Naive B cell (primary cell): Measurements from ENCODE around the gene CTIF. TPM values are rescaled to one million over a fixed set of nuclear protein-coding genes. Genes with fewer than 3 reads are reported as not detected.

ENCODE experiments used
- ATAC-seq, 2 donors: fragments of 150-1000 bp; cut with Tn5 transposase; 2 replicates each; pipeline ENCODE4 v1.10.0; 2021; ENCODE audit warnings: low read depth in 2 of 2, mild to moderate bottlenecking in 2 of 2, moderate library complexity in 2 of 2
- DNase-seq: peaks from one replicate; pipeline ENCODE4 v3.0.0; 2022
- H3K27ac Mint-ChIP-seq, 6 donors: one replicate each; pipeline ENCODE4 v1.8.0; 2020 to 2022; ENCODE audit warnings: mild to moderate bottlenecking in 6 of 6, mixed read lengths in 6 of 6, moderate library complexity in 5 of 6, inconsistent platforms in 2 of 6
- H3K27me3 Mint-ChIP-seq, 3 donors: one replicate each; pipeline ENCODE4 v1.8.0; 2021 to 2022; ENCODE audit warnings: mixed read lengths in 3 of 3, mild to moderate bottlenecking in 1 of 3
- H3K36me3 Mint-ChIP-seq, 2 donors: one replicate each; pipeline ENCODE4 v1.8.0; 2020 to 2022; ENCODE audit warnings: mixed read lengths in 2 of 2, inconsistent platforms in 1 of 2, mild to moderate bottlenecking in 1 of 2
- H3K4me1 Mint-ChIP-seq, 3 donors: one replicate each; pipeline ENCODE4 v1.8.0; 2020 to 2022; ENCODE audit warnings: mixed read lengths in 3 of 3, inconsistent platforms in 1 of 3, mild to moderate bottlenecking in 1 of 3, moderate library complexity in 1 of 3
- H3K4me3 Mint-ChIP-seq, 8 donors: one replicate each; pipeline ENCODE4 v1.8.0; 2020 to 2022; ENCODE audit warnings: mild to moderate bottlenecking in 8 of 8, mixed read lengths in 8 of 8, moderate library complexity in 8 of 8, inconsistent platforms in 2 of 8
- H3K9me3 Mint-ChIP-seq, 7 donors: one replicate each; pipeline ENCODE4 v1.8.0; 2020 to 2022; ENCODE audit warnings: mixed read lengths in 7 of 7, mild to moderate bottlenecking in 5 of 7, inconsistent platforms in 2 of 7, moderate library complexity in 1 of 7
- polyA plus RNA-seq, 6 donors: library from polyadenylated mRNA; unstranded; fragments of 300-500 nt; fragmentation: Illumina TruSeq; gene quantifications; one replicate each; pipeline ENCODE4 v1.2.3, GENCODE V29; 2021; ENCODE audit warnings: low read depth in 6 of 6

The CTIF gene
- polyA plus RNA-seq, 6 donors from 2014 or later = 0.29 to 1.1 (median 0.66) TPM; not detected in 2

GRCh38 chr18:48860269-48861180 lies 321.7 kb downstream of the CTIF start:
- Mint-ChIP-seq H3K27ac (peak overlapping the region in 1 of 6 donors; percentile 21), H3K27me3 (no peaks in the 10 kb centered on the region), H3K9me3 (peaks cover 0 to 2% (median 0%) of the 10 kb centered on the region in 7 donors), H3K4me1 (no peaks in the 10 kb centered on the region), H3K4me3 (no peak overlapping the region), H3K36me3 (peaks cover 5 to 7% of the 10 kb centered on the region in 2 donors)
- DNase-seq = no peak
- no peak for ATAC-seq

GRCh38 chr18:48861181-48861708 lies 322.4 kb downstream of the CTIF start:
- no peak for DNase-seq
- Mint-ChIP-seq H3K4me3 (no peak overlapping the region), H3K4me1 (no peaks in the 10 kb centered on the region), H3K36me3 (peaks cover 5 to 7% of the 10 kb centered on the region in 2 donors), H3K27me3 (no peaks in the 10 kb centered on the region), H3K9me3 (peaks cover 0 to 5% (median 3%) of the 10 kb centered on the region in 7 donors), H3K27ac (no peak overlapping the region)
- ATAC-seq = no peak

- Mint-ChIP-seq H3K4me3 (no peak overlapping the region), H3K4me1 (no peaks in the 10 kb centered on the region), H3K9me3 (peaks cover 0 to 6% (median 3%) of the 10 kb centered on the region in 7 donors), H3K36me3 (peaks cover 5 to 7% of the 10 kb centered on the region in 2 donors), H3K27ac (peak overlapping the region in 1 of 6 donors; percentile 49), H3K27me3 (no peaks in the 10 kb centered on the region)
- ATAC-seq (no peak), DNase-seq (no peak)
Observed at GRCh38 chr18:48862132-48862531, 323.3 kb downstream of the CTIF start.

GRCh38 chr18:48862678-48863270 lies 323.9 kb downstream of the CTIF start:
- H3K27me3 Mint-ChIP-seq = no peaks in the 10 kb centered on the region
- H3K4me3 Mint-ChIP-seq = no peak overlapping the region
- H3K36me3 Mint-ChIP-seq = peaks cover 4 to 5% of the 10 kb centered on the region in 2 donors
- H3K9me3 Mint-ChIP-seq = peaks cover 0 to 6% (median 3%) of the 10 kb centered on the region in 7 donors
- no peak overlapping the region for H3K27ac Mint-ChIP-seq
- no peaks in the 10 kb centered on the region for H3K4me1 Mint-ChIP-seq
- ATAC-seq = no peak
- no peak for DNase-seq

- no peaks in the 10 kb centered on the region for H3K27me3 Mint-ChIP-seq
- H3K36me3 Mint-ChIP-seq = peaks cover 0 to 5% of the 10 kb centered on the region in 2 donors
- DNase-seq (no peak), ATAC-seq (no peak)
- peak overlapping the region in 2 of 6 donors; percentile 60 to 85 for H3K27ac Mint-ChIP-seq
- H3K4me3 Mint-ChIP-seq = peak overlapping the region in 1 of 8 donors; percentile 78
- H3K4me1 Mint-ChIP-seq = peaks cover 4 to 7% (median 7%) of the 10 kb centered on the region in 3 donors
- peaks cover 0 to 6% (median 3%) of the 10 kb centered on the region in 7 donors for H3K9me3 Mint-ChIP-seq
Observed at GRCh38 chr18:48863432-48864065, 324.7 kb downstream of the CTIF start.

GRCh38 chr18:48864876-48865275 lies 326.0 kb downstream of the CTIF start:
- H3K9me3 Mint-ChIP-seq = peaks cover 0 to 6% (median 3%) of the 10 kb centered on the region in 7 donors
- peaks cover 0 to 5% of the 10 kb centered on the region in 2 donors for H3K36me3 Mint-ChIP-seq
- peaks cover 14 to 21% (median 20%) of the 10 kb centered on the region in 3 donors for H3K4me1 Mint-ChIP-seq
- H3K27ac Mint-ChIP-seq = peak overlapping the region in 1 of 6 donors; percentile 39
- DNase-seq = no peak
- ATAC-seq = no peak
- no peak overlapping the region for H3K4me3 Mint-ChIP-seq
- H3K27me3 Mint-ChIP-seq = no peaks in the 10 kb centered on the region

GRCh38 chr18:48866028-48866733 lies 327.4 kb downstream of the CTIF start:
- H3K27ac Mint-ChIP-seq = peak overlapping the region in 1 of 6 donors; percentile 34
- H3K4me1 Mint-ChIP-seq = peaks cover 14 to 23% (median 20%) of the 10 kb centered on the region in 3 donors
- DNase-seq (no peak), ATAC-seq (no peak)
- H3K9me3 Mint-ChIP-seq = peaks cover 0 to 6% (median 3%) of the 10 kb centered on the region in 7 donors
- no peak overlapping the region for H3K4me3 Mint-ChIP-seq
- peaks cover 0 to 5% of the 10 kb centered on the region in 2 donors for H3K36me3 Mint-ChIP-seq
- no peaks in the 10 kb centered on the region for H3K27me3 Mint-ChIP-seq

- Mint-ChIP-seq H3K4me1 (peaks cover 15 to 29% (median 24%) of the 10 kb centered on the region in 3 donors), H3K4me3 (no peak overlapping the region), H3K9me3 (peaks cover 0 to 6% (median 3%) of the 10 kb centered on the region in 7 donors), H3K36me3 (peaks cover 0 to 5% of the 10 kb centered on the region in 2 donors), H3K27ac (peak overlapping the region in 3 of 6 donors; percentile 42 to 83 (median 57)), H3K27me3 (no peaks in the 10 kb centered on the region)
- no peak for ATAC-seq
- DNase-seq = no peak
Observed at GRCh38 chr18:48866856-48867255, 328.0 kb downstream of the CTIF start.

- H3K4me1 Mint-ChIP-seq = peaks cover 21 to 34% (median 25%) of the 10 kb centered on the region in 3 donors
- ATAC-seq (no peak), DNase-seq (no peak)
- peaks cover 0 to 5% of the 10 kb centered on the region in 2 donors for H3K36me3 Mint-ChIP-seq
- H3K27me3 Mint-ChIP-seq = peaks cover 0 to 1% (median 0%) of the 10 kb centered on the region in 3 donors
- peaks cover 0 to 6% (median 3%) of the 10 kb centered on the region in 7 donors for H3K9me3 Mint-ChIP-seq
- H3K27ac Mint-ChIP-seq = peak overlapping the region in 5 of 6 donors; percentile 88 to 98 (median 98)
- H3K4me3 Mint-ChIP-seq = peak overlapping the region in 1 of 8 donors; percentile 44
Observed at GRCh38 chr18:48867978-48868377, 329.1 kb downstream of the CTIF start.

GRCh38 chr18:48868468-48869466 lies 329.9 kb downstream of the CTIF start:
- Mint-ChIP-seq H3K36me3 (peaks cover 0 to 5% of the 10 kb centered on the region in 2 donors), H3K27ac (peak overlapping the region; percentile 88 to 98 (median 98)), H3K27me3 (peaks cover 0 to 4% (median 0%) of the 10 kb centered on the region in 3 donors), H3K9me3 (peaks cover 0 to 6% (median 3%) of the 10 kb centered on the region in 7 donors), H3K4me3 (peak overlapping the region in 7 of 8 donors; percentile 4 to 72 (median 41)), H3K4me1 (peaks cover 21 to 34% (median 25%) of the 10 kb centered on the region in 3 donors)
- peak; percentile 95 to 96 for ATAC-seq
- DNase-seq = peak; percentile 88

- peaks cover 0 to 4% (median 0%) of the 10 kb centered on the region in 3 donors for H3K27me3 Mint-ChIP-seq
- DNase-seq = no peak
- peaks cover 21 to 34% (median 25%) of the 10 kb centered on the region in 3 donors for H3K4me1 Mint-ChIP-seq
- peaks cover 0 to 5% of the 10 kb centered on the region in 2 donors for H3K36me3 Mint-ChIP-seq
- H3K9me3 Mint-ChIP-seq = peaks cover 0 to 6% (median 3%) of the 10 kb centered on the region in 7 donors
- ATAC-seq = no peak
- peak overlapping the region in 1 of 8 donors; percentile 47 for H3K4me3 Mint-ChIP-seq
- peak overlapping the region in 5 of 6 donors; percentile 88 to 98 (median 98) for H3K27ac Mint-ChIP-seq
Observed at GRCh38 chr18:48869591-48869990, 330.8 kb downstream of the CTIF start.
